ENCODE measurements around the gene KLF16. TPM values are rescaled to one million over a fixed set of nuclear protein-coding genes. Genes with fewer than 3 reads are reported as not detected.
A peak's percentile ranks its signal among the peaks of the same experiment; 100 is the strongest.

Gene KLF16
- total and polyA plus RNA-seq, 9 of the 15 experiments (the other 6 are each of a cell fraction or from before 2014, with no cell fraction given) = 0.04 to 60.4 (median 6.8) TPM

DNA sequence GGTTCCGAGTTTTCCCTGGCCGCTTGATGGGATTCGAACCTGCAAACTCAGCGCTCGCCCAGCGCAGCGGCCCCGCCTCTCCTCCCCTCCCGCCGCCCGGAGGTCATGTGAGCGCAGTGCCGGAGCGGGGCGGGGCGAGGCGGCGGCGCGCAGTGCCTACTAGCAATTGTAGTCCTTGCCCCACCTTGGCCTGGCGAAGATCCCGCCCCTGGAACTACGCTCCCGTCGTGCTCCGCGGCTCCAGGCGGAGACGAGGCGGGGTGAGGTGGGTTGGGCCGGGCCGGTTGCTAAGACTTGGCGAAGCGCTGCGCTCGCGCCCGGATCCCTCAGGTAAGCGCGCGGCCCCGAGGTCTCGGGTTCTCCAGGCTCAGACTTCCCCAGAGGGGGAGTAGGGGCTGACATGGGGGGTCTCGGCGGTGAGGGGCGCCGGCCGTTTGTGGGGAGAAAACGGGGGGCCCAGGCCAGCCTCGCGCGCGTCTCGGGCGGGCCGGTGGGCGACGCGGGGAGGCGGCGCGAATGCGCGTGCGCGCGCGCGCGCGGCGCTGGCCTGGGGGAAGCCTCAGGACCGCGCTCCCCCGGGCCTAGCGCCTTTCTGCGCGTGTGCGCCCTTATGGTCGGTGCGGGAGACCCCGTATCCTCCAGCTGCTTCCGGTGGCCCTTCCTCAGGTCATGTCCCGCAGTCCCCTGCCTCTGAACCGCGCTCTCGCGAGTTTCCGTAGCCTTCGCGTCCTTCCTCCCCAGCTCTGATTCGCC lies 41.9 kb upstream of the KLF16 start, which contains the start of the genes ADAT3 and SCAMP4 (continued):
- TF ChIP-seq, protein P1, sequence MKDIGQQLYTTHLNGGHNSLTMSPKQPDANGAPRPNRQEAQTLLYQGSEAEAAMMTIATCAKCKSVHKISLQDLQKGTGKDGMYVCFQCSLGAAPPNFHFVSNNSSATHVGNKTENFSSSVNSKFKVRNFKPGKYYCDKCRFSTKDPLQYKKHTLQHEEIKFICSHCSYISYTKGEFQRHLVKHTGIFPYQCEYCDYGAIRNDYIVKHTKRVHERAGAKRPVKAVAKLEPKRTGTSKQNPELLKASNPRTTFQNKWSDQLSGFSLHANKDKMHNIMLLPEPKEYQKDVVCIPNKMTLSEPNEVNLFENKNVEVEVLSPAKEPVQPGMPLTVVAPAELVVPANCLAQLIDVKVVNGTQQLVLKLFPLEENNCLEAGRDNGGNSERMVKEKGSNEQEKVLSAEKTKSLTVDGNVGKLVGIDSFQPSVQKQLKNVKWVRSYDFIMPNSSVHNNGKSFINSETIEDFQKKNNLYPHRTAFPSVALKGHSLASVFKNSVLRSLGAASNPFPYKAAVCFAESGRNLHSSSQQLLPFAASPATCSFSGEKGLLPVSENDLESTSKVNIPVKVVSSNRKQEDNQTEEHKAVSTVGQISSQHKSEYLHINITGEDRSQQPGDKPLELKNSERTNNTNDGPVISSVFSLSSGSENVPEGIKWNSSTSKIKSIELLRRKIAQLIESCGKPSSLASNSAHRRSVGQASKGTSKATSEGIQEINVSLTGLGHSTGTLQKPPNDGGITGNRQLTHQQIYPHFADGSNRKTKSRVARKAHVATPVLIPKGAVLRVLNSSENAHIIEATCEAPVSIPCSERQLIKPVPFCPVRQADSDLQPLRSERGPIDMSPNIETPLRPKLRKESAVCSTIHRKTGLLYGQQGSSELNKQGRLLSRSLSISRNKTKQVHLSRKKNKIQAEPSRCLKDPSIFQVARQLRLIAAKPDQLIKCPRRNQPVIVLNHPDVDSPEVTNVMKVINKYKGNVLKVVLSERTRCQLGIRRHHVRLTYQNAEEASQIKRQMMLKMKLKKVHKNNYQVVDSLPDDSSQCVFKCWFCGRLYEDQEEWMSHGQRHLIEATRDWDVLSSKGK (CRISPR knock-in tag; IDR thresholded peaks at IDR 0.05) = no peak
- TF ChIP-seq PHB (CRISPR knock-in tag; IDR thresholded peaks at IDR 0.05) (no peak), CHCHD3 (CRISPR knock-in tag; IDR thresholded peaks at IDR 0.05) (no peak), PHF8 (IDR thresholded peaks at IDR 0.05; ENCODE audit: borderline replicate concordance, low read length) (peak; percentile 75; the same call in 1 of the 2 replicates), MAFG (tag; conservative IDR thresholded peaks at IDR 0.05) (no peak), FOXA1 (IDR thresholded peaks at IDR 0.05; ENCODE audit: borderline replicate concordance) (no peak), RBM17 (IDR thresholded peaks at IDR 0.05; ENCODE audit: borderline replicate concordance, low read depth, low read length) (no peak), FOS (IDR thresholded peaks at IDR 0.05; ENCODE audit: extremely low read depth, insufficient read length) (no peak), CBFA2T2 (conservative IDR thresholded peaks at IDR 0.05) (peak; percentile 73), C11orf30 (IDR thresholded peaks at IDR 0.05; ENCODE audit: low read depth) (peak; percentile 72), ZNF79 (CRISPR knock-in tag; IDR thresholded peaks at IDR 0.05; ENCODE audit: low read depth) (no peak), HNRNPL (IDR thresholded peaks at IDR 0.05; ENCODE audit: low read depth, low read length) (no peak), CBX2 (IDR thresholded peaks at IDR 0.05; ENCODE audit: insufficient read depth, low read length, poor library complexity, severe bottlenecking) (no peak), NR2C1 (IDR thresholded peaks at IDR 0.05) (peak; percentile 99), NR2C1 (tag; IDR thresholded peaks at IDR 0.05) (peak; percentile 99), STAT5A (IDR thresholded peaks at IDR 0.05; ENCODE audit: borderline replicate concordance, low read length) (no peak), ZNF212 (CRISPR knock-in tag; IDR thresholded peaks at IDR 0.05) (no peak), ZSCAN29 (IDR thresholded peaks at IDR 0.05) (no peak), ZNF165 (CRISPR knock-in tag; IDR thresholded peaks at IDR 0.05; ENCODE audit: borderline replicate concordance) (no peak)
- TF ChIP-seq, protein P2, sequence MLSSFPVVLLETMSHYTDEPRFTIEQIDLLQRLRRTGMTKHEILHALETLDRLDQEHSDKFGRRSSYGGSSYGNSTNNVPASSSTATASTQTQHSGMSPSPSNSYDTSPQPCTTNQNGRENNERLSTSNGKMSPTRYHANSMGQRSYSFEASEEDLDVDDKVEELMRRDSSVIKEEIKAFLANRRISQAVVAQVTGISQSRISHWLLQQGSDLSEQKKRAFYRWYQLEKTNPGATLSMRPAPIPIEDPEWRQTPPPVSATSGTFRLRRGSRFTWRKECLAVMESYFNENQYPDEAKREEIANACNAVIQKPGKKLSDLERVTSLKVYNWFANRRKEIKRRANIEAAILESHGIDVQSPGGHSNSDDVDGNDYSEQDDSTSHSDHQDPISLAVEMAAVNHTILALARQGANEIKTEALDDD (IDR thresholded peaks at IDR 0.05) = no peak
- TF ChIP-seq, protein P3, sequence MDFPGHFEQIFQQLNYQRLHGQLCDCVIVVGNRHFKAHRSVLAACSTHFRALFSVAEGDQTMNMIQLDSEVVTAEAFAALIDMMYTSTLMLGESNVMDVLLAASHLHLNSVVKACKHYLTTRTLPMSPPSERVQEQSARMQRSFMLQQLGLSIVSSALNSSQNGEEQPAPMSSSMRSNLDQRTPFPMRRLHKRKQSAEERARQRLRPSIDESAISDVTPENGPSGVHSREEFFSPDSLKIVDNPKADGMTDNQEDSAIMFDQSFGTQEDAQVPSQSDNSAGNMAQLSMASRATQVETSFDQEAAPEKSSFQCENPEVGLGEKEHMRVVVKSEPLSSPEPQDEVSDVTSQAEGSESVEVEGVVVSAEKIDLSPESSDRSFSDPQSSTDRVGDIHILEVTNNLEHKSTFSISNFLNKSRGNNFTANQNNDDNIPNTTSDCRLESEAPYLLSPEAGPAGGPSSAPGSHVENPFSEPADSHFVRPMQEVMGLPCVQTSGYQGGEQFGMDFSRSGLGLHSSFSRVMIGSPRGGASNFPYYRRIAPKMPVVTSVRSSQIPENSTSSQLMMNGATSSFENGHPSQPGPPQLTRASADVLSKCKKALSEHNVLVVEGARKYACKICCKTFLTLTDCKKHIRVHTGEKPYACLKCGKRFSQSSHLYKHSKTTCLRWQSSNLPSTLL (IDR thresholded peaks at IDR 0.05) = no peak
- TF ChIP-seq, protein P4, sequence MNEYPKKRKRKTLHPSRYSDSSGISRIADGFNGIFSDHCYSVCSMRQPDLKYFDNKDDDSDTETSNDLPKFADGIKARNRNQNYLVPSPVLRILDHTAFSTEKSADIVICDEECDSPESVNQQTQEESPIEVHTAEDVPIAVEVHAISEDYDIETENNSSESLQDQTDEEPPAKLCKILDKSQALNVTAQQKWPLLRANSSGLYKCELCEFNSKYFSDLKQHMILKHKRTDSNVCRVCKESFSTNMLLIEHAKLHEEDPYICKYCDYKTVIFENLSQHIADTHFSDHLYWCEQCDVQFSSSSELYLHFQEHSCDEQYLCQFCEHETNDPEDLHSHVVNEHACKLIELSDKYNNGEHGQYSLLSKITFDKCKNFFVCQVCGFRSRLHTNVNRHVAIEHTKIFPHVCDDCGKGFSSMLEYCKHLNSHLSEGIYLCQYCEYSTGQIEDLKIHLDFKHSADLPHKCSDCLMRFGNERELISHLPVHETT (CRISPR knock-in tag; conservative IDR thresholded peaks at IDR 0.05 in 1 of 2, IDR thresholded peaks at IDR 0.05 in 1 of 2) = 0 out of 4 replicates have a peak, but pooled peaks of 1 of the 2 experiments have one; percentile 67
